BLaER1 (cell line): ENCODE data around the gene WWOX.

Experiments
- H3K27ac ChIP-seq: shearing (Covaris generic); formaldehyde crosslinking; 2 replicates; pipeline ENCODE4 v1.8.1; 2022
- H3K27me3 ChIP-seq: shearing (Covaris generic); formaldehyde crosslinking; 2 replicates; pipeline ENCODE4 v1.8.1; 2022
- H3K36me3 ChIP-seq: shearing (Covaris generic); formaldehyde crosslinking; 2 replicates; pipeline ENCODE4 v1.8.1; 2022
- H3K4me1 ChIP-seq: shearing (Covaris generic); formaldehyde crosslinking; 2 replicates; pipeline ENCODE4 v1.8.1; 2022
- H3K4me2 ChIP-seq: shearing (Covaris generic); formaldehyde crosslinking; 2 replicates; pipeline ENCODE4 v1.8.1; 2022
- H3K4me3 ChIP-seq: shearing (Covaris generic); formaldehyde crosslinking; 2 replicates; pipeline ENCODE4 v1.8.1; 2022
- H3K9ac ChIP-seq: shearing (Covaris generic); formaldehyde crosslinking; 2 replicates; pipeline ENCODE4 v1.8.1; 2022
- H3K9me3 ChIP-seq: shearing (Covaris generic); formaldehyde crosslinking; 2 replicates; pipeline ENCODE4 v1.8.1; 2022
- H4K20me1 ChIP-seq: shearing (Covaris generic); formaldehyde crosslinking; 2 replicates; pipeline ENCODE4 v1.8.1; 2022
- Cebpa-rat ChIP-seq: shearing (Covaris generic); IDR thresholded peaks from 2 replicates; pipeline ENCODE4 v1.8.1; 2022

Gene WWOX

GRCh38 chr16:78230832-78231231 is 131.4 kb downstream of the WWOX start:
- H3K4me2 ChIP-seq, result no peak overlapping the region
- no peak overlapping the region for H3K4me3 ChIP-seq
- no peaks in the 10 kb centered on the region for H3K36me3 ChIP-seq
- H3K27me3 ChIP-seq, result no peaks in the 10 kb centered on the region
- no peaks in the 10 kb centered on the region for H3K9me3 ChIP-seq
- no peak overlapping the region for H3K9ac ChIP-seq
- peaks cover 5% of the 10 kb centered on the region; the same call in 1 of the 2 replicates for H3K4me1 ChIP-seq
- H3K27ac ChIP-seq, result no peak overlapping the region
- no peak for TF ChIP-seq Cebpa-rat
- H4K20me1 ChIP-seq, result no peaks in the 10 kb centered on the region

GRCh38 chr16:78235168-78235800 is 135.8 kb downstream of the WWOX start:
- H3K9me3 ChIP-seq, result no peaks in the 10 kb centered on the region
- TF ChIP-seq Cebpa-rat, result no peak
- no peaks in the 10 kb centered on the region for H4K20me1 ChIP-seq
- H3K4me3 ChIP-seq, result no peak overlapping the region
- H3K27me3 ChIP-seq, result no peaks in the 10 kb centered on the region
- no peak overlapping the region for H3K4me2 ChIP-seq
- H3K9ac ChIP-seq, result no peak overlapping the region
- no peak overlapping the region for H3K27ac ChIP-seq
- no peaks in the 10 kb centered on the region for H3K36me3 ChIP-seq
- H3K4me1 ChIP-seq, result no peaks in the 10 kb centered on the region

- Histone ChIP-seq H3K27me3 (no peaks in the 10 kb centered on the region), H3K36me3 (no peaks in the 10 kb centered on the region), H3K4me2 (no peak overlapping the region), H3K27ac (no peak overlapping the region), H3K9me3 (no peaks in the 10 kb centered on the region), H3K9ac (no peak overlapping the region), H3K4me3 (no peak overlapping the region), H3K4me1 (no peaks in the 10 kb centered on the region), H4K20me1 (no peaks in the 10 kb centered on the region)
- no peak for TF ChIP-seq Cebpa-rat
These were observed 136.4 kb downstream of the WWOX start for GRCh38 chr16:78235876-78236275.

GRCh38 chr16:78237841-78238240 is 138.4 kb downstream of the WWOX start:
- Histone ChIP-seq H4K20me1 (no peaks in the 10 kb centered on the region), H3K36me3 (no peaks in the 10 kb centered on the region), H3K27ac (no peak overlapping the region), H3K9me3 (no peaks in the 10 kb centered on the region), H3K4me1 (no peaks in the 10 kb centered on the region), H3K9ac (no peak overlapping the region), H3K4me2 (no peak overlapping the region), H3K27me3 (no peaks in the 10 kb centered on the region), H3K4me3 (no peak overlapping the region)
- TF ChIP-seq Cebpa-rat, result no peak

- no peaks in the 10 kb centered on the region for H3K4me1 ChIP-seq
- no peak for TF ChIP-seq Cebpa-rat
- H3K4me3 ChIP-seq, result no peak overlapping the region
- no peaks in the 10 kb centered on the region for H3K9me3 ChIP-seq
- no peaks in the 10 kb centered on the region for H3K36me3 ChIP-seq
- no peaks in the 10 kb centered on the region for H4K20me1 ChIP-seq
- H3K9ac ChIP-seq, result no peak overlapping the region
- H3K27me3 ChIP-seq, result no peaks in the 10 kb centered on the region
- no peak overlapping the region for H3K27ac ChIP-seq
- no peak overlapping the region for H3K4me2 ChIP-seq
These were observed 141.2 kb downstream of the WWOX start for GRCh38 chr16:78240459-78241222.

GRCh38 chr16:78242239-78242630 is 142.8 kb downstream of the WWOX start:
- H3K36me3 ChIP-seq, result no peaks in the 10 kb centered on the region
- no peak overlapping the region for H3K9ac ChIP-seq
- H3K27ac ChIP-seq, result no peak overlapping the region
- no peaks in the 10 kb centered on the region for H3K9me3 ChIP-seq
- no peak for TF ChIP-seq Cebpa-rat
- no peak overlapping the region for H3K4me2 ChIP-seq
- H3K27me3 ChIP-seq, result no peaks in the 10 kb centered on the region
- 0 out of 2 replicates have a peak, but pooled peaks cover 6% of the 10 kb centered on the region for H3K4me1 ChIP-seq
- no peaks in the 10 kb centered on the region for H4K20me1 ChIP-seq
- no peak overlapping the region for H3K4me3 ChIP-seq

GRCh38 chr16:78244131-78244895 is 144.9 kb downstream of the WWOX start:
- TF ChIP-seq Cebpa-rat, result no peak
- H3K27ac ChIP-seq, result no peak overlapping the region
- no peak overlapping the region for H3K4me2 ChIP-seq

GRCh38 chr16:78246559-78246958 is 147.1 kb downstream of the WWOX start:
- no peaks in the 10 kb centered on the region for H4K20me1 ChIP-seq
- no peak overlapping the region for H3K4me2 ChIP-seq
- no peaks in the 10 kb centered on the region for H3K9me3 ChIP-seq
- H3K9ac ChIP-seq, result no peak overlapping the region
- no peaks in the 10 kb centered on the region for H3K27me3 ChIP-seq
- H3K36me3 ChIP-seq, result no peaks in the 10 kb centered on the region
- H3K4me1 ChIP-seq, result 0 out of 2 replicates have a peak, but pooled peaks cover 6% of the 10 kb centered on the region
- no peak overlapping the region for H3K4me3 ChIP-seq
- TF ChIP-seq Cebpa-rat, result no peak
- no peak overlapping the region for H3K27ac ChIP-seq

More at GRCh38 chr16:78244131-78244895, 144.9 kb downstream of the WWOX start:
- H3K36me3 ChIP-seq, result no peaks in the 10 kb centered on the region
- H3K27me3 ChIP-seq, result no peaks in the 10 kb centered on the region
- no peak overlapping the region for H3K4me3 ChIP-seq
- 0 out of 2 replicates have a peak, but pooled peaks cover 6% of the 10 kb centered on the region for H3K4me1 ChIP-seq
- H4K20me1 ChIP-seq, result no peaks in the 10 kb centered on the region
- no peaks in the 10 kb centered on the region for H3K9me3 ChIP-seq
- H3K9ac ChIP-seq, result no peak overlapping the region

GRCh38 chr16:78249056-78249455 is 149.6 kb downstream of the WWOX start:
- no peaks in the 10 kb centered on the region for H4K20me1 ChIP-seq
- no peaks in the 10 kb centered on the region for H3K27me3 ChIP-seq
- H3K4me1 ChIP-seq, result 0 out of 2 replicates have a peak, but pooled peaks cover 6% of the 10 kb centered on the region
- H3K4me2 ChIP-seq, result no peak overlapping the region
- H3K4me3 ChIP-seq, result no peak overlapping the region
- H3K27ac ChIP-seq, result no peak overlapping the region
- no peaks in the 10 kb centered on the region for H3K9me3 ChIP-seq
- H3K36me3 ChIP-seq, result no peaks in the 10 kb centered on the region
- H3K9ac ChIP-seq, result no peak overlapping the region
- TF ChIP-seq Cebpa-rat, result no peak

- Histone ChIP-seq H3K36me3 (no peaks in the 10 kb centered on the region), H3K27ac (no peak overlapping the region), H3K27me3 (no peaks in the 10 kb centered on the region), H3K4me3 (no peak overlapping the region), H3K9me3 (no peaks in the 10 kb centered on the region), H3K4me2 (no peak overlapping the region), H3K4me1 (0 out of 2 replicates have a peak, but pooled peaks cover 6% of the 10 kb centered on the region), H3K9ac (no peak overlapping the region), H4K20me1 (no peaks in the 10 kb centered on the region)
- TF ChIP-seq Cebpa-rat, result no peak
These were observed 150.4 kb downstream of the WWOX start for GRCh38 chr16:78249832-78250231.
